GM23338 (cell line): Measurements from ENCODE around the gene FLYWCH1.

Experiments used
- CREB1 ChIP-seq: fragments of 250-450 bp; sonication (Bioruptor Pico); IDR thresholded peaks from 2 replicates; pipeline ENCODE4 v1.5.0; 2020; ENCODE audit warnings: low read depth, mild to moderate bottlenecking, moderate library complexity
- EZH2 ChIP-seq: fragments of 200-600 bp; sonication (generic); IDR thresholded peaks from one replicate; pipeline ENCODE4 v1.8.0; 2017; ENCODE audit warnings: antibody characterized with exemption, mild to moderate bottlenecking, low read depth; ENCODE audit not compliant: unreplicated experiment
- EZH2phosphoT487 ChIP-seq: fragments of 200-600 bp; sonication (generic); IDR thresholded peaks from one replicate; pipeline ENCODE4 v1.8.1; 2018; ENCODE audit warnings: antibody characterized with exemption; ENCODE audit not compliant: unreplicated experiment
- JUNB ChIP-seq: IDR thresholded peaks from one replicate; pipeline ENCODE4 v1.6.1; 2016; ENCODE audit warnings: antibody characterized with exemption; ENCODE audit not compliant: unreplicated experiment
- POLR2AphosphoS5 ChIP-seq: IDR thresholded peaks from 2 replicates; pipeline ENCODE4 v1.6.1; 2016; ENCODE audit warnings: antibody characterized with exemption, low read depth
- STAT1 ChIP-seq: IDR thresholded peaks from one replicate; pipeline ENCODE4 v1.6.1; 2016; ENCODE audit warnings: antibody characterized with exemption; ENCODE audit not compliant: unreplicated experiment
- ZNF114 ChIP-seq: fragments of 250-450 bp; sonication (Bioruptor Pico); IDR thresholded peaks from 2 replicates; pipeline ENCODE4 v1.5.0; 2020; ENCODE audit warnings: mild to moderate bottlenecking, moderate library complexity
- TF ChIP-seq, protein P1 (sequence below), 2 experiments: fragments of 200-600 bp in 1 of 2; sonication (generic) in 1 of 2; conservative IDR thresholded peaks; 2 replicates each; pipeline versions ENCODE4 v1.5.1 to v1.6.1; 2016 to 2017; ENCODE audit warnings: antibody characterized with exemption in 2 of 2, low read depth in 2 of 2, mild to moderate bottlenecking in 2 of 2, moderate library complexity in 1 of 2

DNA sequence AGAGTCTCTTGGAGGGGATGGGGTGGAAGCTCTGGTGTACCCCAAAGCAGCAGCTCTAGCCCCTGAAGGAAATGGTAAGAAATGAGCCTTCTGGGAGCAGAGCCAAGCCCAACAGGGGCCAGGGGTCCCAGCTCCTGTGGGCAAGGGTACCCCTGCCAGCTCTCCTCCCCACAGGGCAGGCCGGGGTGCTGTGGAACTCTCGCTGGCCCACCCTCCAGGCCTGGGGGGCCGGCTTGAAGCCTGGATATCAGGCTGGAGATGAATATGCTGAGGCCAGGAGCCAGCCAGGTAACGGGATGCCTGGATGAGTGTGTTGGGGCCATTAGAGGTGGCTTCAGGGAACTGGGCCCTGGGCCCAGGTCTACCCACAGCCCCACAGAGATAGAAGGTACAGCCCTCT, 88.8 kb downstream of the FLYWCH1 start:
- TF ChIP-seq, protein P1, sequence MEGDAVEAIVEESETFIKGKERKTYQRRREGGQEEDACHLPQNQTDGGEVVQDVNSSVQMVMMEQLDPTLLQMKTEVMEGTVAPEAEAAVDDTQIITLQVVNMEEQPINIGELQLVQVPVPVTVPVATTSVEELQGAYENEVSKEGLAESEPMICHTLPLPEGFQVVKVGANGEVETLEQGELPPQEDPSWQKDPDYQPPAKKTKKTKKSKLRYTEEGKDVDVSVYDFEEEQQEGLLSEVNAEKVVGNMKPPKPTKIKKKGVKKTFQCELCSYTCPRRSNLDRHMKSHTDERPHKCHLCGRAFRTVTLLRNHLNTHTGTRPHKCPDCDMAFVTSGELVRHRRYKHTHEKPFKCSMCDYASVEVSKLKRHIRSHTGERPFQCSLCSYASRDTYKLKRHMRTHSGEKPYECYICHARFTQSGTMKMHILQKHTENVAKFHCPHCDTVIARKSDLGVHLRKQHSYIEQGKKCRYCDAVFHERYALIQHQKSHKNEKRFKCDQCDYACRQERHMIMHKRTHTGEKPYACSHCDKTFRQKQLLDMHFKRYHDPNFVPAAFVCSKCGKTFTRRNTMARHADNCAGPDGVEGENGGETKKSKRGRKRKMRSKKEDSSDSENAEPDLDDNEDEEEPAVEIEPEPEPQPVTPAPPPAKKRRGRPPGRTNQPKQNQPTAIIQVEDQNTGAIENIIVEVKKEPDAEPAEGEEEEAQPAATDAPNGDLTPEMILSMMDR (conservative IDR thresholded peaks at IDR 0.05; ENCODE audit: low read depth in 2 of 2), result no peak
- TF ChIP-seq POLR2AphosphoS5 (no peak), EZH2phosphoT487 (no peak), EZH2 (no peak), CREB1 (CRISPR knock-in tag) (no peak), STAT1 (no peak), ZNF114 (CRISPR knock-in tag) (no peak), JUNB (no peak)
